Transverse colon (tissue), 4 donors: ENCODE measurements around the gene FBXL2. TPM values are rescaled to one million over a fixed set of nuclear protein-coding genes. Genes with fewer than 3 reads are reported as not detected.
"Not testable (repeated sequence)": the region's sequence is repeated elsewhere in the genome, so short reads cannot be mapped to it uniquely, and the experiment has no call there.

ENCODE experiments used
- DNase-seq: peaks from one replicate; pipeline ENCODE4 v3.0.0-alpha.2; 2019
- H3K27ac ChIP-seq, 4 donors: fragments of 200-600 bp; sonication (generic); 2 replicates each; pipeline ENCODE4 v1.5.1; 2016 to 2018; ENCODE audit warnings: inconsistent platforms in 4 of 4
- H3K27me3 ChIP-seq: fragments of 200-600 bp; sonication (generic); 2 replicates; pipeline ENCODE4 v1.5.1; 2017; ENCODE audit warnings: inconsistent platforms
- H3K36me3 ChIP-seq, 4 donors: fragments of 200-600 bp; sonication (generic); 2 replicates each; pipeline ENCODE4 v1.5.1; 2017 to 2019; ENCODE audit warnings: inconsistent platforms in 4 of 4
- H3K4me1 ChIP-seq, 4 donors: fragments of 200-600 bp; sonication (generic); 2 replicates each; pipeline ENCODE4 v1.5.1; 2017 to 2020; ENCODE audit warnings: inconsistent platforms in 4 of 4
- H3K4me3 ChIP-seq, 4 donors: fragments of 200-600 bp; sonication (generic); 1 replicate in 1 of 4; 2 replicates in 3 of 4; pipeline versions ENCODE4 v1.5.1 to v1.6.1; 2017 to 2019; ENCODE audit warnings: inconsistent platforms in 4 of 4
- H3K9me3 ChIP-seq, 2 donors: fragments of 200-600 bp; sonication (generic); 2 replicates each; pipeline ENCODE4 v1.5.1; 2017 to 2019; ENCODE audit warnings: inconsistent platforms in 2 of 2
- CTCF ChIP-seq, 5 experiments: fragments of 200-600 bp in 3 of 5; fragments of 450-650 bp in 2 of 5; sonication (generic) in 3 of 5; IDR thresholded peaks; 1 replicate in 2 of 5; 2 replicates in 3 of 5; pipeline ENCODE4 v1.5.1; 2016 to 2017; ENCODE audit warnings: antibody characterized with exemption in 5 of 5, inconsistent platforms in 3 of 5, mild to moderate bottlenecking in 2 of 5, moderate library complexity in 1 of 5
- EP300 ChIP-seq: sonication (generic); formaldehyde crosslinking; IDR thresholded peaks from one replicate; pipeline ENCODE4 v1.6.1; 2017; ENCODE audit warnings: antibody characterized with exemption, low read depth
- POLR2A ChIP-seq: fragments of 450-650 bp; IDR thresholded peaks from one replicate; pipeline ENCODE4 v1.6.1; 2016; ENCODE audit warnings: antibody characterized with exemption, mild to moderate bottlenecking, moderate library complexity
- POLR2AphosphoS5 ChIP-seq, 3 donors: sonication (generic); formaldehyde crosslinking; IDR thresholded peaks; one replicate each; pipeline ENCODE4 v1.6.1; 2016; ENCODE audit warnings: antibody characterized with exemption in 3 of 3
- WGBS, 2 donors: methylation state at CpG; one replicate each; pipeline ENCODE4 v1.1.5; 2018; ENCODE audit warnings: low coverage in 1 of 2; 5-methylcytosine and 5-hydroxymethylcytosine counted together
- in situ Hi-C, 4 donors: fragments of 200-750 bp; cut with MboI; loops; one replicate each; pipeline versions ENCODE4 v1.15.0 to v1.15.1; 2017; ENCODE audit warnings: low sequenced_read_pairs in 3 of 4, low pct_ligation_motif_present in 1 of 4, low pct_unique_long_range_greater_than_20kb in 1 of 4
- intact Hi-C: fragments of 100-400 bp; cut with DNase I; formaldehyde crosslinking; loops from one replicate; pipeline ENCODE4 v1.15.1; 2023; ENCODE audit warnings: low total_unique reads
- total RNA-seq, 4 donors: library from RNA; depleted of rRNA; stranded (reverse); fragments of >200 nt; gene quantifications; one replicate each; pipeline ENCODE4 v1.1.0, GENCODE V29; 2016

The FBXL2 gene
- total RNA-seq, 4 donors from 2014 or later, result 1.6 to 3.0 (median 2.6) TPM

DNA sequence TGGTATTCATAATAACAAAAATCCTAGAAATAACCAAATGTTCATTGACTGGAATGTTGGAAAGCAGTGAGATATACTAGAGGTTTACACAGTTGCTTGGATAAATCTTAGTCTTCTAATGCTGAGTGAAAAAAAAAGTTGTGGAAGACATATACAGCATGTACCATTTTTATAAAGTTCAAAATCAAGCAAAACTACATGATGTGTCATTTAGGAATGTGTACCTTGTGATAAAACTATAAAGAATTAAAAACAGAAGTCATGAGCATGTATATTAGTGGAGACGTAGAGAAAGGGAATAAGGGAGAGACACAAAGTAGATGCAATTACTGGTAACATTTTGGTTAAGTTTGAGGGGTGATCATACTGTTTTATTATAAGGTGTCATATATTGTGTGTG, 45.2 kb downstream of the FBXL2 start:
- no peaks in the 10 kb centered on the region for H3K9me3 ChIP-seq
- H3K27me3 ChIP-seq, result no peaks in the 10 kb centered on the region
- no peak for TF ChIP-seq POLR2AphosphoS5 (IDR thresholded peaks at IDR 0.05)
- TF ChIP-seq EP300, result no peak
- TF ChIP-seq POLR2A, result no peak
- no peak for TF ChIP-seq CTCF (IDR thresholded peaks at IDR 0.05)
- H3K4me1 ChIP-seq, result no peaks in the 10 kb centered on the region
- intact Hi-C loops, result no loop called here
- in situ Hi-C loops, result no loop called here
- H3K4me3 ChIP-seq, result no peak overlapping the region
- no peak overlapping the region for H3K27ac ChIP-seq
- DNase-seq, result no peak
- WGBS, 2 donors, result 58 to 80% methylated on average over 1 of the region's 1 CpG
- H3K36me3 ChIP-seq, result no peaks in the 10 kb centered on the region

DNA sequence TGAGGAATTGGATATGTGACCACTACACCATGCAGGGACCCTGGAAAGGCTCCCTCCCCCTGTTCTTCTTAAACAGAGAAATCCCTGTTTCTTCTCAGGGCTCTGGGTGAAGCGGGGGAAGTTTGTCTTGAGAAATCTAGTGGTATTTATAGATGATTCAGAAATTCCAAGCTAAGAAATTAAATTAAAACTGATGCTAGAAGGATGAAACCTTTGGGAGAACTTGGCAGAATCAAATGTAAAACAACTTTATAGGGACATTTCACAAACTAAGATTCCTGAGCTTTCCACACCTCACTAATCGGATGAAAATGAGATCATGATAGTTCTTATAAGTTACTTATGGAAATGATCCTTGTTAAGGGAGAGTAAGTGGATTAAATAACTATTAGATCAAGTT, 54.2 kb downstream of the FBXL2 start:
- intact Hi-C loops (no loop called here), in situ Hi-C loops (no loop called here)
- Histone ChIP-seq H3K27me3 (no peaks in the 10 kb centered on the region), H3K27ac (no peak overlapping the region), H3K36me3 (no peaks in the 10 kb centered on the region), H3K9me3 (peaks cover 6 to 13% of the 10 kb centered on the region in 2 donors), H3K4me3 (no peak overlapping the region), H3K4me1 (no peaks in the 10 kb centered on the region)
- WGBS, 2 donors, result 81 to 87% methylated on average over 2 of the region's 2 CpGs
- DNase-seq, result no peak
- TF ChIP-seq POLR2AphosphoS5 (IDR thresholded peaks at IDR 0.05), result no peak
- TF ChIP-seq CTCF (IDR thresholded peaks at IDR 0.05), result no peak
- no peak for TF ChIP-seq POLR2A
- TF ChIP-seq EP300, result no peak

GRCh38 chr3:33334364-33334763, 57.1 kb downstream of the FBXL2 start:
- H3K27me3 ChIP-seq, result no peaks in the 10 kb centered on the region
- TF ChIP-seq EP300 (no peak), CTCF (IDR thresholded peaks at IDR 0.05) (no peak), POLR2A (no peak), POLR2AphosphoS5 (IDR thresholded peaks at IDR 0.05) (no peak)
- H3K4me3 ChIP-seq, result no peak overlapping the region
- peaks cover 6 to 13% of the 10 kb centered on the region in 2 donors for H3K9me3 ChIP-seq
- H3K27ac ChIP-seq, result no peak overlapping the region
- DNase-seq, result no peak
- H3K36me3 ChIP-seq, result no peaks in the 10 kb centered on the region
- 93 to 94% methylated on average over 2 of the region's 2 CpGs for WGBS, 2 donors
- H3K4me1 ChIP-seq, result no peaks in the 10 kb centered on the region
- intact Hi-C loops, result no loop called here
- in situ Hi-C loops, result no loop called here

- in situ Hi-C loops, intact Hi-C loops, DNase-seq, H3K4me1 ChIP-seq, H3K36me3 ChIP-seq, H3K27me3 ChIP-seq, H3K4me3 ChIP-seq, H3K27ac ChIP-seq, H3K9me3 ChIP-seq: not testable (repeated sequence)
Measured at GRCh38 chr3:33338936-33339465, 61.8 kb downstream of the FBXL2 start.

GRCh38 chr3:33339758-33340157, 62.5 kb downstream of the FBXL2 start:
- H3K4me3 ChIP-seq, result no peak overlapping the region
- DNase-seq, result no peak
- in situ Hi-C loops (no loop called here), intact Hi-C loops (no loop called here)
- no peaks in the 10 kb centered on the region for H3K4me1 ChIP-seq
- peaks cover 1 to 2% of the 10 kb centered on the region in 2 donors for H3K9me3 ChIP-seq
- no peaks in the 10 kb centered on the region for H3K36me3 ChIP-seq
- TF ChIP-seq CTCF (IDR thresholded peaks at IDR 0.05) (no peak), POLR2AphosphoS5 (IDR thresholded peaks at IDR 0.05) (no peak), POLR2A (no peak), EP300 (no peak)
- no peak overlapping the region for H3K27ac ChIP-seq
- no peaks in the 10 kb centered on the region for H3K27me3 ChIP-seq
